Mesothelial cell of epicardium (in vitro differentiated cells): Measurements from ENCODE around the gene LEMD2. TPM values are rescaled to one million over a fixed set of nuclear protein-coding genes. Genes with fewer than 3 reads are reported as not detected.

Experiments
- DNase-seq, 2 experiments: peaks; one replicate each; pipeline ENCODE4 v3.0.0; 2021; ENCODE audit warnings: low spot score in 2 of 2; ENCODE audit not compliant: unreplicated experiment in 2 of 2
- H3K27ac Mint-ChIP-seq: 2 replicates; pipeline ENCODE4 v1.8.0; 2021; ENCODE audit warnings: mixed read lengths
- H3K27me3 Mint-ChIP-seq: 2 replicates; pipeline ENCODE4 v1.8.0; 2021; ENCODE audit warnings: low read depth, mixed read lengths
- H3K36me3 Mint-ChIP-seq: 2 replicates; pipeline ENCODE4 v1.8.0; 2021; ENCODE audit warnings: mixed read lengths
- H3K4me1 Mint-ChIP-seq: 2 replicates; pipeline ENCODE4 v1.8.0; 2021; ENCODE audit warnings: mixed read lengths
- H3K4me3 Mint-ChIP-seq: 2 replicates; pipeline ENCODE4 v1.8.0; 2021; ENCODE audit warnings: mild to moderate bottlenecking, moderate library complexity, mixed read lengths
- H3K9me3 Mint-ChIP-seq: 2 replicates; pipeline ENCODE4 v1.8.0; 2021; ENCODE audit warnings: mixed read lengths
- CTCF ChIP-seq: fragments of 200-600 bp; sonication (generic); IDR thresholded peaks from one replicate; pipeline ENCODE4 v1.5.0; 2021; ENCODE audit warnings: antibody characterized with exemption; ENCODE audit not compliant: unreplicated experiment
- total RNA-seq: library from RNA; stranded (reverse); gene quantifications from 3 replicates; pipeline ENCODE4 v1.2.1, GENCODE V29; 2021

Gene LEMD2
- total RNA-seq, 1 donor from 2014 or later: 85.3 TPM

GRCh38 chr6:33754222-33754621 lies 34.7 kb downstream of the LEMD2 start:
- no peak overlapping the region for H3K27ac Mint-ChIP-seq

DNA sequence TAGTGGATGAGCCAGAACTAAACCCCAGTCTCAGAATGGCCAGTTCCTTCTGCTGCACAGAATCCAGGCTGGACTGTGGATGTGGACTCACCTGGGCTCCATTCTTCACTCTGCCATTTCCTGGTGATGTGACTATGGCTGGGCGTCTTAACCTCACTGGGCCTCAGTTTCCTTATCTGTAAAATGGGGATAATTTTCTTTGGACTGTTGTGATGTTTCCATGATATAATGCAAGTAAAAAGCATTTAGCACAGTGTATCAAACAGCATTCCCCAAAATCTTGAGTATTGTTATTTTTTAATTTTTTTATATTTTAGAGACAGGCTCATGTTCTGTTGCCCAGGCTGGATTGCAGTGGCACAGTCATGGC lies 36.3 kb downstream of the LEMD2 start:
- no peaks in the 10 kb centered on the region for H3K27me3 Mint-ChIP-seq
- no peaks in the 10 kb centered on the region for H3K9me3 Mint-ChIP-seq
- no peak for TF ChIP-seq CTCF
- H3K4me3 Mint-ChIP-seq: no peak overlapping the region
- H3K4me1 Mint-ChIP-seq: peaks cover 15% of the 10 kb centered on the region
- H3K27ac Mint-ChIP-seq: no peak overlapping the region
- DNase-seq: no peak
- no peaks in the 10 kb centered on the region for H3K36me3 Mint-ChIP-seq

More at GRCh38 chr6:33754222-33754621, 34.7 kb downstream of the LEMD2 start:
- H3K27me3 Mint-ChIP-seq: no peaks in the 10 kb centered on the region
- H3K9me3 Mint-ChIP-seq: no peaks in the 10 kb centered on the region
- no peak for TF ChIP-seq CTCF
- H3K4me3 Mint-ChIP-seq: no peak overlapping the region
- no peak for DNase-seq
- H3K4me1 Mint-ChIP-seq: peaks cover 21% of the 10 kb centered on the region
- no peaks in the 10 kb centered on the region for H3K36me3 Mint-ChIP-seq

GRCh38 chr6:33751771-33752645 lies 36.9 kb downstream of the LEMD2 start:
- no peak for DNase-seq
- Mint-ChIP-seq H3K36me3 (no peaks in the 10 kb centered on the region), H3K27ac (peak overlapping the region; percentile 30), H3K27me3 (no peaks in the 10 kb centered on the region), H3K4me1 (peaks cover 22% of the 10 kb centered on the region), H3K4me3 (no peak overlapping the region), H3K9me3 (no peaks in the 10 kb centered on the region)
- no peak for TF ChIP-seq CTCF

GRCh38 chr6:33750244-33750991 lies 38.5 kb downstream of the LEMD2 start:
- no peak overlapping the region for H3K27ac Mint-ChIP-seq
- H3K9me3 Mint-ChIP-seq: no peaks in the 10 kb centered on the region
- no peak for DNase-seq
- no peaks in the 10 kb centered on the region for H3K36me3 Mint-ChIP-seq
- H3K27me3 Mint-ChIP-seq: no peaks in the 10 kb centered on the region
- no peak for TF ChIP-seq CTCF
- H3K4me1 Mint-ChIP-seq: peaks cover 36% of the 10 kb centered on the region
- no peak overlapping the region for H3K4me3 Mint-ChIP-seq

DNA sequence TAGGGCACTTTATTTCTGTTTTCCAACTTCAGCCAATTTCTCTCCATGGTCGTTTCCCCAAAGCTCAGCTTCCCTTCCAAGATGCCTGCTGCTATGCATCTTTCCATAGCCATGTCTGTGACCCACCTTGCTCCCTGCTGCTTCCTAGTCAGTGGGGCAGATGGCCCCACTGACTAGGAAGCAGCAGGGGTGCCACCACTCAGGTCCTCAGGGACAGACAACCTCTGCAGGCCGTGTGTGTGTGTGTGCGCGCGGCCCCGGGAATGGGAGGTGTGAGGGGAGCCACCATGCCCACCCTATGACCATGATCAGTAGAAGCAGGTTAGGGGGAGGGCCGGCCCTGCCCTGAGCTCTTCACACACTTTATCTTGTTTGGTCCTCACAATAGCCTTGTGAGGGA lies 39.5 kb downstream of the LEMD2 start:
- DNase-seq: no peak
- Mint-ChIP-seq H3K9me3 (no peaks in the 10 kb centered on the region), H3K27me3 (no peaks in the 10 kb centered on the region), H3K4me1 (peaks cover 43% of the 10 kb centered on the region), H3K4me3 (no peak overlapping the region), H3K27ac (no peak overlapping the region), H3K36me3 (no peaks in the 10 kb centered on the region)
- no peak for TF ChIP-seq CTCF
